Neural cell (in vitro differentiated cells): ENCODE measurements around the gene CCDC60. TPM values are rescaled to one million over a fixed set of nuclear protein-coding genes. Genes with fewer than 3 reads are reported as not detected.

Source experiments
- H2AFZ ChIP-seq: fragments of 200-600, 300-800 bp; sonication (generic), shearing (Covaris generic); 2 replicates; pipeline ENCODE4 v1.6.0; 2014; ENCODE audit warnings: low read depth, mild to moderate bottlenecking, antibody characterized with exemption, low read length, moderate library complexity
- H3F3A ChIP-seq: fragments of 200-600 bp; shearing (Covaris generic); 2 replicates; pipeline ENCODE4 v1.6.1; 2016; ENCODE audit warnings: mild to moderate bottlenecking, moderate library complexity, mixed read lengths, antibody characterized with exemption, low read length; ENCODE audit not compliant: insufficient read depth, poor library complexity, severe bottlenecking
- H3K27ac ChIP-seq: fragments of 200-600, 300-800 bp; sonication (generic), shearing (Covaris generic); 2 replicates; pipeline ENCODE4 v1.5.1; 2014; ENCODE audit warnings: mild to moderate bottlenecking, low read length, moderate library complexity
- H3K27me3 ChIP-seq: fragments of 300-800, 200-600 bp; sonication (generic), shearing (Covaris generic); 2 replicates; pipeline ENCODE4 v1.6.0; 2014; ENCODE audit warnings: mild to moderate bottlenecking, low read depth, low read length, moderate library complexity; ENCODE audit not compliant: insufficient read depth
- H3K36me3 ChIP-seq: fragments of 300-800, 200-600 bp; sonication (generic), shearing (Covaris generic); 2 replicates; pipeline ENCODE4 v1.5.1; 2014; ENCODE audit warnings: mild to moderate bottlenecking, antibody characterized with exemption, low read length, moderate library complexity; ENCODE audit not compliant: insufficient read depth
- H3K4me2 ChIP-seq: fragments of 300-800, 200-600 bp; sonication (generic), shearing (Covaris generic); 2 replicates; pipeline ENCODE4 v1.6.0; 2014; ENCODE audit warnings: mild to moderate bottlenecking, low read length
- H3K4me3 ChIP-seq: fragments of 300-800, 200-600 bp; sonication (generic), shearing (Covaris generic); 2 replicates; pipeline ENCODE4 v1.5.1; 2014; ENCODE audit warnings: mild to moderate bottlenecking, low read length, moderate library complexity
- H3K79me2 ChIP-seq: fragments of 200-600 bp; shearing (Covaris generic); replicated peaks from 2 replicates; pipeline ENCODE4 v1.6.0; 2014; ENCODE audit warnings: mild to moderate bottlenecking, low read length, moderate library complexity; ENCODE audit not compliant: insufficient read depth
- H3K9ac ChIP-seq: fragments of 300-800, 200-600 bp; sonication (generic), shearing (Covaris generic); 2 replicates; pipeline ENCODE4 v1.6.1; 2016; ENCODE audit warnings: mild to moderate bottlenecking, low read length, mixed read lengths
- H3K9me2 ChIP-seq: fragments of 200-600 bp; shearing (Covaris generic); 2 replicates; pipeline ENCODE4 v1.6.1; 2016; ENCODE audit warnings: mild to moderate bottlenecking, low read length, mixed read lengths; ENCODE audit not compliant: insufficient read depth
- H3K9me3 ChIP-seq: fragments of 200-600, 300-800 bp; sonication (generic), shearing (Covaris generic); 2 replicates; pipeline ENCODE4 v1.6.1; 2016; ENCODE audit warnings: mild to moderate bottlenecking, mixed run types, low read length, moderate library complexity, mixed read lengths
- H4K20me1 ChIP-seq: fragments of 200-600 bp; shearing (Covaris generic); 2 replicates; pipeline ENCODE4 v1.6.1; 2016; ENCODE audit warnings: mild to moderate bottlenecking, mixed run types; ENCODE audit not compliant: insufficient read depth
- CTCF ChIP-seq: fragments of 450-650 bp; IDR thresholded peaks from 2 replicates; pipeline ENCODE4 v1.5.1; 2014; ENCODE audit warnings: antibody characterized with exemption, mild to moderate bottlenecking, moderate library complexity; ENCODE audit not compliant: poor library complexity, severe bottlenecking
- EP300 ChIP-seq: fragments of 450-650 bp; conservative IDR thresholded peaks from 2 replicates; pipeline ENCODE4 v1.6.1; 2014; ENCODE audit warnings: antibody characterized with exemption, mild to moderate bottlenecking, moderate library complexity; ENCODE audit not compliant: poor library complexity, severe bottlenecking
- EZH2 ChIP-seq: fragments of 200-600, 300-800 bp; shearing (Covaris generic), sonication (generic); IDR thresholded peaks from 2 replicates; pipeline ENCODE4 v1.6.1; 2014; ENCODE audit warnings: antibody characterized with exemption, low read length, borderline replicate concordance, mild to moderate bottlenecking; ENCODE audit not compliant: insufficient read depth, poor library complexity, severe bottlenecking
- MXI1 ChIP-seq: fragments of 450-650 bp; conservative IDR thresholded peaks from 2 replicates; pipeline ENCODE4 v1.6.1; 2014; ENCODE audit warnings: antibody characterized with exemption, mild to moderate bottlenecking; ENCODE audit not compliant: poor library complexity, severe bottlenecking
- POLR2AphosphoS5 ChIP-seq: IDR thresholded peaks from 2 replicates; pipeline ENCODE4 v1.6.1; 2012
- RAD21 ChIP-seq: fragments of 450-650 bp; conservative IDR thresholded peaks from 2 replicates; pipeline ENCODE4 v1.6.1; 2014; ENCODE audit warnings: antibody characterized with exemption, mild to moderate bottlenecking, moderate library complexity
- SMC3 ChIP-seq: fragments of 450-650 bp; conservative IDR thresholded peaks from 2 replicates; pipeline ENCODE4 v1.6.1; 2014; ENCODE audit warnings: antibody characterized with exemption, mild to moderate bottlenecking, moderate library complexity; ENCODE audit not compliant: poor library complexity
- TAF1 ChIP-seq: IDR thresholded peaks from 2 replicates; pipeline ENCODE4 v1.6.1; 2012; ENCODE audit warnings: low read depth
- polyA plus RNA-seq: library from polyadenylated mRNA; depleted of rRNA; stranded (reverse); fragments of >200 nt; gene quantifications from 2 replicates; pipeline ENCODE4 v1.2.3, GENCODE V29; 2014
- TF ChIP-seq, protein P1 (sequence below): IDR thresholded peaks from 2 replicates; pipeline ENCODE4 v1.6.1; 2012; ENCODE audit warnings: borderline replicate concordance

The CCDC60 gene
- polyA plus RNA-seq, 1 donor from 2014 or later: not detected

DNA sequence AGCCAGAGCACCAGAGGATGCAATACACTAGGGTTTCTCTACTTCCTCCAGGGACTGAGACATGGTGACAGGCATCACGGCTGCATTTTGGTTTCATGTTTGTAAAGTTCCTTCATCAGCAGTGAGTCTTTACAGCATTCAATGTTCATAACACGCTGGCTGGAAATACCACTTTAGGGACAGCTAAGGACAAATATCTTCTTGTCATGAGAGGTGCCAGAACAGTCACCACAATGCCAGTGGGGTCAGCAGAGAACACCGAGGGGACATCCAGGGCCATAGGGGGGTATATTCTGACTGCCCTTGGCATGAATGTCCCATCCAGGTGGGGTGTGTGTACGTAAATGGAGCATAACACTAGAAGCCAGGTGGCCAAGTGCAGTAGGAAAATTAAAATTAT, 72.3 kb downstream of the CCDC60 start:
- Histone ChIP-seq H3K4me2 (no peak overlapping the region), H3K27ac (no peak overlapping the region), H3K79me2 (no peaks in the 10 kb centered on the region), H3K9me2 (no peaks in the 10 kb centered on the region), H3F3A (no peaks in the 10 kb centered on the region), H3K36me3 (no peaks in the 10 kb centered on the region), H3K4me3 (no peak overlapping the region), H3K9me3 (no peaks in the 10 kb centered on the region), H3K9ac (no peak overlapping the region), H3K27me3 (no peaks in the 10 kb centered on the region), H4K20me1 (no peaks in the 10 kb centered on the region), H2AFZ (no peak overlapping the region)
- TF ChIP-seq POLR2AphosphoS5: no peak
- no peak for TF ChIP-seq RAD21
- no peak for TF ChIP-seq EP300
- TF ChIP-seq EZH2: no peak
- no peak for TF ChIP-seq SMC3

DNA sequence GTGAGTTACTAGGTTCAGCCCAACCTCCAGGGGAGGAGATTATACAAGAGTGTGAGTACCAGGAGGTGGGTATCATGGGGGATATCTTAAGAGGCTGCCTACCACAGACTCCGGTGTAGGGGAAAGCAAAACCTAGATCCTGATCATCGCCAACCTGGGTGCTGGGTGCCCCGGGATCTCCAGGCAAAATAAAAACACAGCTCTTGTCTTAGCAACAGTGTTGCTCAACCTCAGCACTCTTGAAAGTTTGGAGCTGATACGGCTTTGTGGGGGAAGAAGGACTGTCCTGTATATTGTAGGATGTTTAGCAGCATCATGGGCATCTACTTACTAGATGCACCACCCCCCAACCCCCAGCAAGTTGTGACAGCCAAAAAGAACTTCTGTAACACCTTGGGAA, 74.5 kb downstream of the CCDC60 start:
- H3K4me2 ChIP-seq: no peak overlapping the region
- no peaks in the 10 kb centered on the region for H3K9me3 ChIP-seq
- no peak overlapping the region for H3K27ac ChIP-seq
- no peaks in the 10 kb centered on the region for H3F3A ChIP-seq
- H3K36me3 ChIP-seq: no peaks in the 10 kb centered on the region
- H3K4me3 ChIP-seq: no peak overlapping the region
- TF ChIP-seq POLR2AphosphoS5 (no peak), EZH2 (no peak), TAF1 (no peak), SMC3 (no peak), RAD21 (no peak), CTCF (no peak), EP300 (no peak), MXI1 (no peak)
- TF ChIP-seq, protein P1, sequence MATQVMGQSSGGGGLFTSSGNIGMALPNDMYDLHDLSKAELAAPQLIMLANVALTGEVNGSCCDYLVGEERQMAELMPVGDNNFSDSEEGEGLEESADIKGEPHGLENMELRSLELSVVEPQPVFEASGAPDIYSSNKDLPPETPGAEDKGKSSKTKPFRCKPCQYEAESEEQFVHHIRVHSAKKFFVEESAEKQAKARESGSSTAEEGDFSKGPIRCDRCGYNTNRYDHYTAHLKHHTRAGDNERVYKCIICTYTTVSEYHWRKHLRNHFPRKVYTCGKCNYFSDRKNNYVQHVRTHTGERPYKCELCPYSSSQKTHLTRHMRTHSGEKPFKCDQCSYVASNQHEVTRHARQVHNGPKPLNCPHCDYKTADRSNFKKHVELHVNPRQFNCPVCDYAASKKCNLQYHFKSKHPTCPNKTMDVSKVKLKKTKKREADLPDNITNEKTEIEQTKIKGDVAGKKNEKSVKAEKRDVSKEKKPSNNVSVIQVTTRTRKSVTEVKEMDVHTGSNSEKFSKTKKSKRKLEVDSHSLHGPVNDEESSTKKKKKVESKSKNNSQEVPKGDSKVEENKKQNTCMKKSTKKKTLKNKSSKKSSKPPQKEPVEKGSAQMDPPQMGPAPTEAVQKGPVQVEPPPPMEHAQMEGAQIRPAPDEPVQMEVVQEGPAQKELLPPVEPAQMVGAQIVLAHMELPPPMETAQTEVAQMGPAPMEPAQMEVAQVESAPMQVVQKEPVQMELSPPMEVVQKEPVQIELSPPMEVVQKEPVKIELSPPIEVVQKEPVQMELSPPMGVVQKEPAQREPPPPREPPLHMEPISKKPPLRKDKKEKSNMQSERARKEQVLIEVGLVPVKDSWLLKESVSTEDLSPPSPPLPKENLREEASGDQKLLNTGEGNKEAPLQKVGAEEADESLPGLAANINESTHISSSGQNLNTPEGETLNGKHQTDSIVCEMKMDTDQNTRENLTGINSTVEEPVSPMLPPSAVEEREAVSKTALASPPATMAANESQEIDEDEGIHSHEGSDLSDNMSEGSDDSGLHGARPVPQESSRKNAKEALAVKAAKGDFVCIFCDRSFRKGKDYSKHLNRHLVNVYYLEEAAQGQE: no peak
- H3K79me2 ChIP-seq: no peaks in the 10 kb centered on the region
- no peaks in the 10 kb centered on the region for H3K9me2 ChIP-seq
- no peaks in the 10 kb centered on the region for H4K20me1 ChIP-seq
- no peaks in the 10 kb centered on the region for H3K27me3 ChIP-seq
- no peak overlapping the region for H2AFZ ChIP-seq
- H3K9ac ChIP-seq: no peak overlapping the region

GRCh38 chr12:119410396-119410795, 75.9 kb downstream of the CCDC60 start:
- H3K9ac ChIP-seq: no peak overlapping the region
- H3K36me3 ChIP-seq: no peaks in the 10 kb centered on the region
- no peaks in the 10 kb centered on the region for H3K27me3 ChIP-seq
- no peak overlapping the region for H3K27ac ChIP-seq
- H3F3A ChIP-seq: no peaks in the 10 kb centered on the region
- TF ChIP-seq, protein P1: no peak
- no peak for TF ChIP-seq CTCF
- TF ChIP-seq EZH2: no peak
- no peak for TF ChIP-seq MXI1
- no peak for TF ChIP-seq TAF1
- no peak for TF ChIP-seq POLR2AphosphoS5
- TF ChIP-seq RAD21: no peak
- TF ChIP-seq SMC3: no peak
- no peak for TF ChIP-seq EP300
- no peaks in the 10 kb centered on the region for H3K9me3 ChIP-seq
- no peak overlapping the region for H3K4me3 ChIP-seq
- H4K20me1 ChIP-seq: no peaks in the 10 kb centered on the region
- H3K9me2 ChIP-seq: no peaks in the 10 kb centered on the region
- H3K79me2 ChIP-seq: no peaks in the 10 kb centered on the region
- no peak overlapping the region for H2AFZ ChIP-seq
- H3K4me2 ChIP-seq: no peak overlapping the region
